Keratinocyte (primary cell): ENCODE results near the gene GIT2. TPM values are rescaled to one million over a fixed set of nuclear protein-coding genes. Genes with fewer than 3 reads are reported as not detected.

Experiments
- DNase-seq: peaks from one replicate; pipeline ENCODE4 v3.0.0-alpha.2; 2011; ENCODE audit warnings: low read depth, missing footprints, low spot score
- FAIRE-seq: peaks from 2 replicates; lab custom pipeline; 2011; peaks lifted over from hg19 to GRCh38; lab: Jason Lieb, UNC
- H2AFZ ChIP-seq: 2 replicates; pipeline ENCODE4 v1.6.0; 2012; ENCODE audit warnings: low read length, control low read depth, inconsistent platforms; ENCODE audit not compliant: control insufficient read depth
- H3K27ac ChIP-seq: 2 replicates; pipeline ENCODE4 v1.5.1; 2011; ENCODE audit warnings: low read length; ENCODE audit not compliant: control insufficient read depth, insufficient read depth
- H3K27me3 ChIP-seq: 3 replicates; pipeline ENCODE4 v1.6.0; 2011; ENCODE audit warnings: low read length; ENCODE audit not compliant: control insufficient read depth, insufficient read depth; ENCODE audit errors: extremely low read depth
- H3K36me3 ChIP-seq, 2 experiments: 2 replicates in 1 of 2; 3 replicates in 1 of 2; pipeline ENCODE4 v1.5.1; 2011; ENCODE audit warnings: low read length in 2 of 2, mild to moderate bottlenecking in 1 of 2; ENCODE audit not compliant: control insufficient read depth in 2 of 2, insufficient read depth in 2 of 2; ENCODE audit errors: extremely low read depth in 1 of 2
- H3K4me1 ChIP-seq: 3 replicates; pipeline ENCODE4 v1.5.1; 2011; ENCODE audit warnings: low read length; ENCODE audit not compliant: control insufficient read depth, insufficient read depth; ENCODE audit errors: extremely low read depth
- H3K4me2 ChIP-seq: 3 replicates; pipeline ENCODE4 v1.6.0; 2011; ENCODE audit warnings: low read depth, low read length; ENCODE audit not compliant: control insufficient read depth, insufficient read depth; ENCODE audit errors: extremely low read depth
- H3K4me3 ChIP-seq, 3 experiments: fragments of 200-600 bp in 1 of 3; sonication (generic) in 1 of 3; 2 replicates in 2 of 3; 3 replicates in 1 of 3; pipeline ENCODE4 v1.5.1; 2011 to 2016; ENCODE audit warnings: low read length in 3 of 3, mild to moderate bottlenecking in 3 of 3, control low read depth in 2 of 3, inconsistent platforms in 1 of 3, low read depth in 1 of 3, mixed read lengths in 1 of 3, mixed run types in 1 of 3, moderate library complexity in 1 of 3; ENCODE audit not compliant: control insufficient read depth in 2 of 3, insufficient read depth in 2 of 3; ENCODE audit errors: extremely low read depth in 1 of 3
- H3K79me2 ChIP-seq: 2 replicates; pipeline ENCODE4 v1.6.0; 2012; ENCODE audit warnings: low read length; ENCODE audit not compliant: control insufficient read depth, insufficient read depth
- H3K9ac ChIP-seq: 3 replicates; pipeline ENCODE4 v1.6.0; 2011; ENCODE audit warnings: low read length; ENCODE audit not compliant: control insufficient read depth, insufficient read depth; ENCODE audit errors: extremely low read depth
- H3K9me1 ChIP-seq: 3 replicates; pipeline ENCODE4 v1.6.0; 2011; ENCODE audit warnings: low read length; ENCODE audit not compliant: control insufficient read depth, insufficient read depth; ENCODE audit errors: extremely low read depth
- H3K9me3 ChIP-seq: 2 replicates; pipeline ENCODE4 v1.5.1; 2012; ENCODE audit warnings: low read depth, low read length; ENCODE audit not compliant: control insufficient read depth
- H4K20me1 ChIP-seq: 3 replicates; pipeline ENCODE4 v1.6.0; 2011; ENCODE audit warnings: low read length; ENCODE audit not compliant: control insufficient read depth, insufficient read depth; ENCODE audit errors: extremely low read depth
- CTCF ChIP-seq, 3 experiments: IDR thresholded peaks in 1 of 3; conservative IDR thresholded peaks in 1 of 3; optimal IDR thresholded peaks in 1 of 3; 2 replicates in 2 of 3; 3 replicates in 1 of 3; pipeline versions ENCODE3 to v1.5.1; 2011; ENCODE audit warnings: low read length in 3 of 3, mild to moderate bottlenecking in 3 of 3, moderate library complexity in 2 of 3, control low read depth in 1 of 3, inconsistent platforms in 1 of 3; ENCODE audit not compliant: insufficient read depth in 2 of 3; ENCODE audit errors: extremely low read depth in 1 of 3
- EZH2 ChIP-seq: IDR thresholded peaks from one replicate; pipeline ENCODE4 v1.6.1; 2012; ENCODE audit warnings: inconsistent platforms, mild to moderate bottlenecking, low read length, moderate library complexity
- dilution Hi-C: fragments of 300-500 bp; cut with MboI; formaldehyde crosslinking; loops from one replicate; pipeline ENCODE4 v1.7.0; 2020; ENCODE audit warnings: low sequenced_read_pairs; ENCODE audit not compliant: extremely low pct_ligation_motif_present
- polyA plus RNA-seq, 5 experiments: library from polyadenylated mRNA; depleted of rRNA in 3 of 5; stranded (reverse) in 3 of 5; stranded (forward) in 1 of 5; unstranded in 1 of 5; fragments of >200 nt; gene quantifications; 1 replicate in 1 of 5; 2 replicates in 3 of 5; 3 replicates in 1 of 5; pipeline versions ENCODE4 v1.2.1 to v1.2.3, GENCODE V29; 2011 to 2012; ENCODE audit warnings: missing spikeins in 2 of 5, low read depth in 1 of 5, low replicate concordance in 1 of 5

The GIT2 gene
- polyA plus RNA-seq, 1 donor (not counting 4 experiments of a cell fraction or from before 2014, with no cell fraction given), result 25.9 TPM

GRCh38 chr12:109948368-109948767, 47.8 kb downstream of the GIT2 start:
- peaks cover 21 to 32% of the 10 kb centered on the region in 2 experiments for H3K36me3 ChIP-seq
- H3K9me1 ChIP-seq, result no peaks in the 10 kb centered on the region
- H3K4me3 ChIP-seq, result no peak overlapping the region
- no peak for TF ChIP-seq EZH2
- TF ChIP-seq CTCF (optimal IDR thresholded peaks at IDR 0.05 in 1 of 3, IDR thresholded peaks at IDR 0.05 in 1 of 3, conservative IDR thresholded peaks at IDR 0.05 in 1 of 3; ENCODE audit: extremely low read depth in 1 of 3, insufficient read depth in 2 of 3, low read length in 3 of 3), result no peak
- no peak overlapping the region for H3K9ac ChIP-seq
- DNase-seq (no peak), FAIRE-seq (no peak)
- no peak overlapping the region for H3K4me2 ChIP-seq
- H2AFZ ChIP-seq, result no peak overlapping the region
- no peaks in the 10 kb centered on the region for H4K20me1 ChIP-seq
- H3K9me3 ChIP-seq, result no peaks in the 10 kb centered on the region
- H3K79me2 ChIP-seq, result no peaks in the 10 kb centered on the region
- no peaks in the 10 kb centered on the region for H3K4me1 ChIP-seq
- H3K27me3 ChIP-seq, result no peaks in the 10 kb centered on the region
- dilution Hi-C loops, result no loop called here
- no peak overlapping the region for H3K27ac ChIP-seq

GRCh38 chr12:109947521-109947920, 48.6 kb downstream of the GIT2 start:
- TF ChIP-seq EZH2, result no peak
- no peak for TF ChIP-seq CTCF (optimal IDR thresholded peaks at IDR 0.05 in 1 of 3, IDR thresholded peaks at IDR 0.05 in 1 of 3, conservative IDR thresholded peaks at IDR 0.05 in 1 of 3; ENCODE audit: extremely low read depth in 1 of 3, insufficient read depth in 2 of 3, low read length in 3 of 3)
- dilution Hi-C loops, result no loop called here
- peaks cover 13 to 27% of the 10 kb centered on the region in 2 experiments for H3K36me3 ChIP-seq
- no peak overlapping the region for H2AFZ ChIP-seq
- H3K9me3 ChIP-seq, result no peaks in the 10 kb centered on the region
- no peak overlapping the region for H3K27ac ChIP-seq
- DNase-seq (no peak), FAIRE-seq (no peak)
- no peaks in the 10 kb centered on the region for H4K20me1 ChIP-seq
- H3K4me3 ChIP-seq, result no peak overlapping the region
- no peaks in the 10 kb centered on the region for H3K9me1 ChIP-seq
- no peaks in the 10 kb centered on the region for H3K79me2 ChIP-seq
- H3K27me3 ChIP-seq, result no peaks in the 10 kb centered on the region
- H3K4me1 ChIP-seq, result no peaks in the 10 kb centered on the region
- H3K4me2 ChIP-seq, result no peak overlapping the region
- no peak overlapping the region for H3K9ac ChIP-seq
